Central memory CD4-positive, alpha-beta T cell (primary cell): ENCODE results near the gene SLC26A8.
"Not testable (repeated sequence)": the region's sequence is repeated elsewhere in the genome, so short reads cannot be mapped to it uniquely, and the experiment has no call there.

Experiments used
- DNase-seq: peaks from one replicate; pipeline ENCODE4 v3.0.0; 2022

The SLC26A8 gene

DNA sequence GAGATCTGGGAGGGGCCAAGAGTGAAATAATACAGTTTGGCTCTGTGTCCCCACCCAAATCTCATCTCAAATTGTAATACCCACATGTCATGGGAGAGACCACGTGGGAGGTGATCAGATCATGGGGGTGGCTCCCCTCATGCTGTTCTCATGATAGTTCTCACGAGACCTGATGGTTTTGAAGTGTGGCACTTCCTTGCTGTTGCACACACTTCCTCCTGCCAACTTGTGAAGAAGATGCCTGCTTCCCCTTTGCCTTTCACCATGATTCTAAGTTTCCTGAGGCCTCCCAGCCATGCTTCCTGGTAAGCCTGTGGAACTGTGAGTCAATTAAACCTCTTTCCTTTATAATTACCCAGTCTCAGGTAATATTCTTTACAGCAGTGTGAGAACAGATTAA is 114.9 kb downstream of the SLC26A8 start:
- DNase-seq, result not testable (repeated sequence)

DNA sequence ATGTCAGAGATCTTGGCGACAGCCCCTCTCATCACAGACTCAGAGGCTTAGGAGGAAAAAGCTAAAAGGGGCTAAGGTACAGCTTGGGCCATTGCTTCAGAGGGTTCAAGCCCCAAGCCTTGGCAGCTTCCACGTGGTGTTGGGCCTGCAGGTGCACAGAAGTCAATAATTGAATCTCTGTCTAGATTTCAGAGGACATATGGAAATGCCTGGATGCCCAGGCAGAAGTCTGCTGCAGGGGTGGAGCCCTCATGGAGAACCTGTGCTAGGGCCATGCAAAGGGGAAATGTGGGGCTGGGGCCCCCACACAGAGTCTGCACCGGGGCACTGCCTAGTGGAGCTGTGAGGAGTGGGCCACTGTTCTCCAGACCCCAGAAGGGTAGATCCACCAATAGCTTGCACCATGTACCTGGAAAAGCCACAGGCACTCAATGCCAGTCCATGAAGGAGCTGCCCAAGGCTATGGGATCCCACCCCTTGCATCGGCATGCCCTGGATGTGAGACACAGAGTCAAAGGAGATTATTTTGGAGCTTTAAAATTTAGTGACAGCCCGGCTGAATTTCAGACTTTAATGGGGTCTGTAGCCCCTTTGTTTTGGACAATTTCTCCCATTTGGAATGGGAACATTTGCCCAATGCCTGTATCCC is 115.6 kb downstream of the SLC26A8 start:
- DNase-seq, result not testable (repeated sequence)

DNA sequence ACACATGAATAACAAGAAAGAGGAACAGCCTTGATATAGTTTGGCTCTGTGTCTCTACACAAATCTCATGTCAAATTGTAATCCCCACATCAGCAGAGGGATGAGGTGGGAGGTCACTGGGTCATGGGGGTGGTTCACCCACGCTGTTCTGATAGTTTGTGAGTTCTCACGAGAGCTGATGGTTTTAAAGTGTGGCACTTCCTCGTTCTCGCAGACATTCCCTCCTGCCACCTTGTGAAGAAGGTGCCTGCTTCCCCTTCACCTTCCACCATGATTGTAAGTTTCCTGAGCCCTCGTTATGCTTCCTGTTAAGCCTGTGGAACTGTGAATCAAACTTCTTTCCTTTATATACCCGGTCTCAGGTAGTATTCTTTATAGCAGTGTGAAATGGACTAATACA is 116.7 kb downstream of the SLC26A8 start:
- no peak for DNase-seq

DNA sequence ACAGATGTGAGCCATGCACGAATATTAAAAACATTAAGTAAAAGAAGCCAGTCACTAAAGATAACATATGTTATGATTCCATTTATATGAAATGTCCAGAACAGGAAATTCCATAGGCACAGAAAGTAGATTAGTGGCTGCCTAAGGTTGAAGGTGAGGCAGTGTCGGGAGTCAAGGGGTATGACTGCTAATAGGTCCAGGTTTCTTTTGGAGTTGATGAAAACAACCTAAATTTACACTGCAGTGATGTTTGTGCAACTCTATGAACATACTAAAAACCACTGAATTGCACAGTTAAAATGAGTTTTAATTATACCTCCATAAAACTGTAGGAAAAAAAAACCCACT is 118.0 kb downstream of the SLC26A8 start:
- DNase-seq, result no peak

DNA sequence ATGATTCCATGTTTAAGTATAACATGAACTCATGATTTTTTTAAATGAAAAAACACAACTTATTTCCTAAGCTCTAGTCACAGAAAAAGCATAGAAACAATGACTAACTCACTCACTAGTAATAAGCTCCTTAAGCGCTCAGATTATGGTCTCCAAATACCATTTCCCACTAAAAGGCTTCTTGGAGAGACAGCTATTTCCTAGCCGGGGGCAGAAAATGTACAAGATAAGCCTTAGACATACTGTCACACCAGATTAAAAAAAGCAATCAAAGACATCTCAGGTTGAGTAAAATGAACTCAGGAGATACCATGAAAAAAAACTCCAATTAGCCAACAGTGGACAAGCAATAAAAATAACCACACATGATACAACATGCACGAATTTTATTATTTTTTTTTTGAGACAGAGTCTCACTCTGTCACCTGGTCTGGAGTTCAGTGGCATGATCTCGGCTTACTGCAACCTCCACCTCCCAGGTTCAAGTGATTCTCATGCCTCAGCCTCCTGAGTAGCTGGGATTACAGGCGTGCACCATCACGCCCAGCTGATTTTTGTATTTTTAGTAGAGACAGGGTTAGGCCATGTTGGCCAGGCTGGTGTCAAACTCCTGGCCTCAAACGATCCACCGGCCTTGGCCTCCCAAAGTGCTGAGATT is 118.5 kb downstream of the SLC26A8 start:
- no peak for DNase-seq

DNA sequence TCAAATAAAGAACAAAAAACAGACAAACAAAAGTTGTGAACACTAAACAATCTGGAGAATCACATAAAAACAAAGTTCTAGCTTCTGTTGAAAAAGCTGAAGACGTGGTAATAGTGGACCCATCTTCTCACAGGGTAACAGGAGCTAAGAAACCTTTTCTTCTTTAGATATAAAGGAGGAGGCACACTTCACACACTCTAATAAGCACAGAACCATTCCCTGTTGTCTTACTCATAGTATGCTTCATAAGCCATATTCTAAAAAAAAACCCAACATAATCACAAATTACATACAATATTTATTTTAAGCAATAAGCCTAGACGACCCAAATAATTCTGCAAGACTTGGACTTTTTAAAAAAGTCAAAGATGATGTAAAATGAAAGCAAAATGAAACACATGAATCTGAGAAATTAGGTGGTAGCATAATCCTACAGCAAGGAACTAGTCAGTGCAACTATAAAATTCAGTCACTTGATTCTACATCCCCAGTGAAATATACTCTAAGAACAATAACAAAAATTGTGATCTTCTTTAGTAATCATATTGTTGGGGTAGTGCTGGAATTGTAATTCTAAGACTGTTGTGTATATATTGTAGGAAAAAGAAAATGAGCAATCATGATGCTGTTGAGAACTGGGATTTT is 119.2 kb downstream of the SLC26A8 start:
- DNase-seq, result no peak

DNA sequence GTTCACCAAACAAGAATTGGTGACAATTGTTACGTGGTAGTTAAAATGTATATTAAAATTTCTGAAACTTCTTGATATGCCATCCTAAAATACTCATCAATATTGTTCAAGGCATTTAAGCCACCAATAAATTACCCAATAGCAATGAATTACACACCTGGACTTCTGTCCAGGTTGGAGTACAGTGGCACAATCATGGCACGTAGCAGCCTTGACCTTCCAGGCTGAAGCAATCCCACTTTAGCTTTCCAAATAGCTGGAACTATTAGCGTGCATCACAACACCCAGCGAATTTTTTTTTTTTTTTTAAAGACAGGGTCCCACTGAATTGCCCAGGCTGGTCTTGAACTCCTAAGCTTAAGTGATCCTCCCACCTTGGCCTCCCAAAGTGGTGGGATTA is 120.8 kb downstream of the SLC26A8 start:
- DNase-seq, result no peak

DNA sequence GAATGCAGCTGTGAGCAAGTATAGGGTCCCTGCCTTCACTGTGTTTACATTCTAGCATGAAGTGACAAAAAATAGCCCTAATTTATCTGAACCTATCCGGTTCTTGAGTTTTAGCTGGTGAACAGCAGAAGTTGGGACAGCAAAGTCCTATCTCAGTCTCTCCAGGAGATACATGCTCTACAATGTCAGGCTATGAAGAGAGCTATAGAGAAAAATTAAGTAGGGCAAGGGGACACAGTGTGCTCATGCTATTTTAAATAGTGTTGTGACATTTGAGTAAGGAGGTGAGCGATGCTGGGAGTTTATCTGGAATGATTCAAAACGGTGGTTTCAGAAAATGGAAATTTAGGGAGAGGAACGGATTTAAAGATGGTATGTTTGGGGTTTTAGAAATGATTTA is 124.0 kb downstream of the SLC26A8 start:
- no peak for DNase-seq

DNA sequence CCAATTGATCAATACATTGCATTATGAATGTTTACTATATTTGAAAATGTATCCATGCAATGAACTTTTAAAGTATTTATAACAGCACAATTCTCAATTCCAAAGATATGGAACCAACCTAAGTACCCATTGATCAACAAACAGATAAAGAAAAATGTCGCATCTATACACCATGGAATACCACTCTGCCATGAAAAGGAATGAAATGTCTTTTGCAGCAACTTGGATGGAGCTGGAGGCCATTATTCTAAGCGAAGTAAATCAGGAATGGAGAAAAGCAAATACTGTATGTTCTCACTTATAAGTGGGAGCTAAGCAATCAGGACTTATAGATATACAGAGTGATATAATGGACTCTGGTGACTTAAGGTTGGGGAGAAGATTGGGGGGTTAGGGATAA is 126.4 kb downstream of the SLC26A8 start:
- DNase-seq, result no peak

DNA sequence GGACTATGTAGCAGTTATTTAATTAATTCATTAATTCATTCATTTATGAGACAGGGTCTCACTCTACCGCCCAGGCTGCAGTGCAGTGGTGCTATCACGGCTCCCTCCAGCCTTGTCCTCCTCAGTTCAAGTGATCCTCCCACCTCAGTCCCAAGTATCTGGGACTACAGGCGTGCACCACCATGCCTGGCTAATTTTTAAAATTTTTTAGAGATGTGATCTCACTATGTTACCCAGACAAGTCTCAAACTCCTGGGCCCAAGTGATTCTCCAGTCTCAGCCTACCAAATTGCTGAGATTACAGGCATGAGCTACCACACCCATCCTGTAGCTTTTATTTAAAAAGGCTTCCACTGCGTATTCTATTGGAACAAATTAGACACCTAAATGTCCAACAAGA is 127.0 kb downstream of the SLC26A8 start:
- DNase-seq, result no peak

DNA sequence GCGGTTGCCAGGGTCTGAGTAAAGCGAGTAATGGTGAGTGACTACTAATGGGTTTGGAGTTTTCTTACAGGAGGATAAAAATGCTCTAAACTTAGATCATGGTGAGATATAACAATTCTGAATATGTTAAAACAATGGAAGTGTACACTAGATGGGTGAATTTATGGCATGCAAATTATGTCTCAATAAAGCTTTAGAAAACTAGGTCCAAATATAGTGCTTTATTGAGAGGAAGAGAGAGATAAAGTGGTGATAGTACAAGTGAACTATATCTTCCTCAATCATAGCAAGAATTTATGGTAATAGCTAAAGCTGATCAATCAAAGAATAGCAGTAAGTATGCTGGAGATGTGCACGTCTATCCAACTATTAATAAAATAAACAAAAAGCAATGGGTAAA is 127.4 kb downstream of the SLC26A8 start:
- no peak for DNase-seq

DNA sequence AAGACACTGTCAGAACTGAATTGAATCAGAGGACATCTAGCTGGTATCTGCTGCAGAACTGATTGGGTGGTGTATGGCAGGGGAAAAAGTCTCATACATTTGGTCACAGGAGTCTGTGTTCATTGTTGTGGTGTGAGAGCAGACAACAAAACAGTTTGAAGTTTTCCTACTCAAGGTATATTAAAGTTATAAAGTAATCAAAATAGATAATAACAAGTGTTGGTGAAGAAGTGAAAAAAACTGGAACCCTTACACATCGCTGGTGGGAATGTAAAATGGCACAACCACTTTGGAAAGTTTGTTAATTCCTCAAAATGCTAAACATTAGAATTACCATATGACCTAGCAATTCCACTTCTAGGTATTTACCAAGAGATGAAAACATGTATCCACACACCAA is 128.2 kb downstream of the SLC26A8 start:
- no peak for DNase-seq

DNA sequence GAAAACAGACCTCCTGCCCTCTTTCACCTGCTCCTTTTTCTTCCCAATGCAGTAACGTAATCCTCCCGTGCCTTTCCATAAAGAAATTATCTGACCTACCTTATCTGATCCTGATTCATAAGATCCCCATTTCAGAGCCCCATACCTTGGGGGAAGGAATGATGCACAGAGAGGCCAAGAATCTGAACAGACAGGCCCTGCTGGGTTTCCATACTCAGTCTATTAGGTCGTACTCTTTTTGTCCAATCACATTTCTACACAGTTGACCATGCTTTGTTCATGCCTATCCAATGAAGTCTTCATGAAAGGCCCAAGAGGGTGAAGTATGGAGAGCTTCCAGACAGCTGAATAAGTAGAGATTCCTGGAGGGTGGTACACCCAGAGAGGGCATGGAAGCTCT is 128.9 kb downstream of the SLC26A8 start:
- no peak for DNase-seq

DNA sequence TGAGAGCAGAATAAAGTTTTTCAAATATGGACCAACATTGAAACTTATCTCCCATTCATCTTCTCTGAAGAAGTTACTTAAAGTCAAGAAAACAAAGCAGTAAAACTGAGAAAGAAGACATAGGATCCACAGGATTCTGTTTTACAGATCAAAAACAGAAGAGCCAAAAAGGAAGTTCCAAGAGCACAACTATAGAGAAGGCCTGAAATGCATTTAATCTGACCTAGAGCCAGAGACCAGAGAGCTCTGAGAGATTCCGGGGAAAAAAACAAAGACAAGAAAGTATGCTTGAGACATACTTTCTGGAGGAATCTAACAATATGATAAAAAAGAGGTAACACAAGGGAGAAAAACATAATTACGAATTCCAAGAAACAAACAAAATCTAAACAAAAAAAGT is 129.7 kb downstream of the SLC26A8 start:
- no peak for DNase-seq
